Ovary (tissue), 3 donors: ENCODE results near the gene CDO1.

Source experiments
- CTCF ChIP-seq, 3 donors: fragments of 450-650 bp in 2 of 3; fragments of 200-600 bp in 1 of 3; IDR thresholded peaks; one replicate each; pipeline versions ENCODE4 v1.5.1 to v1.8.0; 2016 to 2022; ENCODE audit warnings: antibody characterized with exemption in 3 of 3, mild to moderate bottlenecking in 1 of 3
- EP300 ChIP-seq: sonication (generic); formaldehyde crosslinking; IDR thresholded peaks from one replicate; pipeline ENCODE4 v1.6.1; 2017; ENCODE audit warnings: antibody characterized with exemption
- POLR2A ChIP-seq: fragments of 450-650 bp; IDR thresholded peaks from one replicate; pipeline ENCODE4 v1.6.1; 2017; ENCODE audit warnings: antibody characterized with exemption, mild to moderate bottlenecking, moderate library complexity
- donor health status: DM: no; HTN: no; CAD: no.

GRCh38 chr5:115767424-115767823 is 49.0 kb downstream of the CDO1 start:
- TF ChIP-seq POLR2A (no peak), CTCF (IDR thresholded peaks at IDR 0.05) (no peak), EP300 (no peak)
